ENCODE data around the gene CCDC57.
A peak's percentile ranks its signal among the peaks of the same experiment; 100 is the strongest.
"Not testable (repeated sequence)": the region's sequence is repeated elsewhere in the genome, so short reads cannot be mapped to it uniquely, and the experiment has no call there.

The CCDC57 gene

GRCh38 chr17:82151106-82151957 is 61.3 kb downstream of the CCDC57 start:
- DNase-seq = no peak

GRCh38 chr17:82149401-82150099 is 63.1 kb downstream of the CCDC57 start:
- DNase-seq = no peak

GRCh38 chr17:82148997-82149396 is 63.6 kb downstream of the CCDC57 start:
- no peak for DNase-seq

DNA sequence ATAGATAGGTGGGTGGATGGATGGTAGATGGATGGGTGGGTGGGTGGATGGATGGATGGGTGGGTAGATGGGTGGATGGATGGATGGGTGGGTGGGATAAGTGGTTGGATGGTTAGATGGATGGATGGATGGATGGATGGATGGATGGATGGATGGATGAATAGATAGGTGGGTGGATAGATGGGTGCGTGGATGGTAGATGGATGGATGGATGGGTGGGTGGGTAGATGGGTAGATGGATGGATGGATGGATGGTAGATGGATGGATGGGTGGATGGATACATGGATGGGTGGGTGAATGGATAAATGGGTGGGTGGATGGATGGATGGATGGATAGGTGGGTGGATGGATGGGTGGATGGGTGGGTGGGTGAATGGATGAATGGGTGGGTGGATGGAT is 64.6 kb downstream of the CCDC57 start:
- DNase-seq = no peak

DNA sequence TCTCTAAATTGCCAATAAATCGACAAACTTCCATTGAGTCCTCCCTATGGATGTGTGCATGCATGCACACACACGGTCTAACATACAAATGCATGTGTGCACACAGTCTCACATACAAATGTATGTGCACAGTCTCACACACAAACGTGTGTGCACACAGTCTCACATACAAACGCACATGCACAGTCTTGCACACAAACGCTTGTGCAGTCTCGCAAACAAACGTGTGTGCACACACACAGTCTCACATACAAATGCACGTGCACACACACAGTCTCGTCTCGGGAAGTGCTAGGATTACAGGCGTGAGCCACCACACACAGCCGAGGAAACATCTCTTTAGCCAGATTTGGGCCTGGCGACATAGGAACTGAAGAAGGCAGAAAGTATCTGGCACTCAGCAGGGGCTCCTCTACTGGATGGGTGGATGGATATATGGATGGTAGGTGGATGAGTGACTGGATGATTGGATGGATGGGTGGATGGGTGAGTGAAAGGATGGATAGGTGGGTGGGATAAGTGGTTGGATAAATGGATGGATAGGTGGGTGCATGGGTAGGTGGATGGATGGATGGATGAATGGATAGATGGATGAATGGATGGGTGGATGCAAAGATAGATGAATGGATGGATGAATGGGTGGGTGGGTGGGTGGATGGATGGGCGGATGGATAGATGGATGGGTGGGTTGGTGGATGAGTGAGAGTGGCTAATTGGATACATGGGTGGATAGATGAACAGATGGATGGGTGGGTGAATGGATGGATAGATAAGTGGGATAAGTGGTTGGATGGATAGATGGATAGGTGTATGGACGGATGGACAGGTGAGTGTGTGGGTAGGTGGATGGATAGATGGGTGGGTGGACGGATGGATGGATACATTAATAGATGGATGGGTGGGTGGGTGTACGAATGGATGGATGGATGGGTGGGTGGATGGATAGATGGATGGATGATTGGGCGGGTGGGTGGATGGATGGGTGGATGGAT is 65.7 kb downstream of the CCDC57 start:
- no peak for DNase-seq

DNA sequence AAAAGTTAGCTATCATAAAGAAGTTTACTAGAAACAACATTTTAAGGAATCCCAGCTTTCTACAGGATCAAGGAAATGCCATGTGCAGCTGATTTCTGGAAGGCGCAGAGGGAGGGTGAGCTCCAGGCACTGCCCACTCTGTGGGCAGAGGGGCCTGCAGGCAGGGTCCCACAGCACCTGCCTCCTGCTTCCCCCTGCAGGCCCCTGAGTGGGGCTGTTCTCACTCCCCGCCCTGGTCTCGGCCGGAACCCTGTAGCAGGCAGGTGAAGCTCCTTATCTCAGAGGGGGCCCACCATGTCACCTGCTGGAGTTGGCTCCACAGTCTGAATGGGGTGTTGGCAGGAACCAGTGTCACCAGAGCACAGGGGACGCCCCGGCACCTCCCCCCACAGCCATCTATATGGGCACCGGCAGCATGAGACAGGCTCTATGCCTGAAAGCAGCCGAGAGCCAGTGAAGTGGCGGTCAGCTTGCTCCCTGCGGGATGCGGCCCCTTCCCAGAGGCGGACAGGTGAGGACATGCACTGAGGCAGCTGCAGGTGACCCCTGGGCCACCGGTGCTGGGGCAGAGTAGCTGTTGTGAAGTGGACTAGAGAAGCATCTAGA is 67.0 kb downstream of the CCDC57 start:
- no peak for DNase-seq

GRCh38 chr17:82143333-82143732 is 69.3 kb downstream of the CCDC57 start:
- no peak for DNase-seq

DNA sequence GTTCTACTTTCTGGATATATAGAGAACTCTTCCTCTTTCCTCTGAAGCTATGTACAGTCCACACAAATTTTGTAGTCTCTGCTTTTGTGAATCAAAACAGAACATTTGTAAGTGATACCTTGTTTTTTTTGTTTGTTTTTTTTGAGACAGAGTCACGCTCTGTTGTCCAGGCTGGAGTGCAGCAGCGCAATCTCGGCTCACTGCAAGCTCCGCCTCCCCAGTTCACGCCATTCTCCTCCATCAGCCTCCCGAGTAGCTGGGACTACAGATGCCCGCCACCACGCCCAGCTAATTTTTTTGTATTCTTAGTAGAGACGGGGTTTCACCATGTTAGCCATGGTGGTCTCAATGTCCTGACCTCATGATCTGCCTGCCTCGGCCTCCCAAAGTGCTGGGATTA is 72.7 kb downstream of the CCDC57 start:
- DNase-seq = not testable (repeated sequence)

GRCh38 chr17:82138511-82138992 is 74.1 kb downstream of the CCDC57 start:
- DNase-seq = no peak

GRCh38 chr17:82134101-82134500 is 78.5 kb downstream of the CCDC57 start:
- DNase-seq = no peak

GRCh38 chr17:82133166-82133953 is 79.3 kb downstream of the CCDC57 start:
- peak; percentile 61 for DNase-seq

DNA sequence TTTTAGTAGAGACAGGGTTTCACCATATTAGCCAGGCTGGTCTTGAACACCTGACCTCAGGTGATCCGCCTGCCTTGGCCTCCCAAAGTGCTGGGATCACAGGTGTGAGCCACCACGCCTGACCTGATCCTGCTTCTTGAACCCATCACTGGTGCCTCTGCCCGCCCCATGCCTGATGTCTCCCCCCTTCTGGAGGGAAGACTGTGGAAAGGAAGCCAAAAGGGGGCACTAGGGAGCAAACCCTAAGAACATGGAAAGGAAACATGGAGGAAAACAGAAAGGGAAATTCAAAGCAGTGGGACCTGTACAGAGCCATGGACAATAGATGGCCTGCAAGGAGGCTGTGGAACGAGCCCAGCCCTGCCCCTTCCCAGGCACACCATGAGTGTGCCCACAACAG is 83.5 kb downstream of the CCDC57 start:
- no peak for DNase-seq

- no peak for DNase-seq
Measured at GRCh38 chr17:82128287-82128686, 84.4 kb downstream of the CCDC57 start.

DNA sequence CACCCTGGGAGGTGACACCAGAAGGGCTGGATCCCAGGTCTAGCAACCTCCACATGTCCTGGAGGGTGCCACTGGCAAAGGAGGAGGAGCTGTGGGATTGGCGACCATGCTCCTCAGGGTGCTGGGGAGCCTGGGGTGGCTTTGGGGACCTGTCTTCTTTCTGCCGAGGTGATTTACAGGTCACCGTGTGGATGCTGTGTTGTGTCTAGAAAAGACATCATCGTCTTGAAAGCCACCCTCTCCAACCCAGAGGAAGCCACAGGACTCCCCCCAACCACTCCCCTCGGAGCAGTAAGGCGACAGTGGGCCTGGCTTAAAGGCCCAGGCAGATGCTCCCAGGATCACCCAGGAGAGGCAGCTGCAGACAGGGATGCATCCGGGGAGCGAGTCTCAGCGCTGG is 84.9 kb downstream of the CCDC57 start:
- DNase-seq = no peak

- DNase-seq = no peak
Measured at GRCh38 chr17:82127315-82127595, 85.4 kb downstream of the CCDC57 start.

DNA sequence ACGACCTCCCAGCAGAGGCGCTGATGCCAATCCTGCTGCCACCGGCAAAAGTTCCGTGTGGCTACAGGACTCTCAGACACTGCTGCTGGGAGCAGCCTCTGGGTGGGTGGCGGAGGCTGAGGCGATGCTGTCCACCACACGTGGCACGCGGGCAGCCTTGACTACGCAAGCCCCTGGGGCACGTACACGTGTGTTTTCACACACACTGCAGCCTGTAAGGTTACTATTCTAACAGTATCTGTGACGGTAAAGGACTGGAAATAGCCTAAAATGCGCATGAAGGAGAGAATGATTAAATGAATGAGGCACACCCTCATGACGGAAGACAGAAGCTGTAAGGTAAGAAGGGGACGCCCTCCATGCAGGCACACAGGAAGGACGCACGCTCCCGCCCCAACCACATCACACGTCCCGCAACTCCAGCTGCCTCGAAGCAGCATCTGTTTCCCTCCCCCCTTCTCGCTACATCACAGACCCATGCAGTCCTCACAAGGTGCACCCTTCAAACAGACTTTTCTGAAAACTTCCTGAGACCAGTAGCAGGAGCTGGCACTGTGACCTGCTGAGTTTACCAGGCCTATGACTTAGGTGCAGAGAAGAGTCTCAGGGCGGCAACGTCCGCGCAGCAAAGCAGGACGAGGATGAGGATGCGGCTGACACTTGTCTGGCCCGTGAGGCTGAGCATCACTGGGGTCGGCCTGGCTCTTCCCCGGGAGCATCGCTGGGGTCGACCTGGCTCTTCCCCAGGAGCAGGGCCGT is 85.9 kb downstream of the CCDC57 start:
- no peak for DNase-seq

DNA sequence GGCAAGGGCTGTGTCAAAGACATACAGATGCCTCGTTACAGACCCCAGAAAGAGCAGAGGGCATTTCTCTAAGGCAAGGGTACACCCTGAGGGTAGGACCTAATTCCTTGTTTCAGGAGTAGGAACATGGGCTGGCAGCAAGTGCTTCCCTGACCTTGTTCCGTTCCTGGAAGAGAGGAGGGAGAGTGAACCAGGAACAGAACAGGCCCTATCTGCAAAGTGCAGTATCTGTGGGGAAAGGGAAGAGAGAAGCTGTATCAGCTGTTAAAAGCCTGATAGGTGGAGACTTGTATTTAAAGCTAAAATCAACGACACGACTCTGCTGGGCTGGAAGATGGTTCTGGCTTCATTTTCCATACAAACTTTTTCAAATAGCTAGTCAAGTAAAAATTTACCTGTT is 88.5 kb downstream of the CCDC57 start:
- no peak for DNase-seq

GRCh38 chr17:82121660-82122629 is 90.7 kb downstream of the CCDC57 start:
- no peak for DNase-seq

- DNase-seq = no peak
Measured at GRCh38 chr17:82121246-82121645, 91.4 kb downstream of the CCDC57 start.

DNA sequence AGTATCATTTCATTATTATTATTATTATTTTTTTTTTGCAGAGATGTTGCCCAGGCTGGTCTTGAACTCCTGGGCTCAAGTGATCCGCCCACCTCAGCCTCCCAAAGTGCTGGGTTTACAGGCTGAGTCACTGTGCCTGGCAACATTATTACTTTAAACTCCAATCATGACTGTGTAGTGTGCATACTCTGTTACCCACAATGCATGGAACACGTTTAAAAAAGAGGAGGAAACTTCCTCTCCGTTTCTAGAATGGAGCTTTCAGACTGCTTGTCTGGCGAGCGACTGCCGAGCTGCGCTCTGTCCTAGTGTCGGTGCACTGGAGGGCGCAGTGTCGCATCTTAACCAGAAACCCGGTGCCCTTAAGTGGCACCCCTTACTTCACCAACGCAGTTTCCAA is 92.5 kb downstream of the CCDC57 start:
- DNase-seq = peak; percentile 67

Data from fibroblast of skin of right quadriceps (primary cell).